Calu3 (cell line): Measurements from ENCODE around the gene GRK3. TPM values are rescaled to one million over a fixed set of nuclear protein-coding genes. Genes with fewer than 3 reads are reported as not detected.
"Not testable (repeated sequence)": the region's sequence is repeated elsewhere in the genome, so short reads cannot be mapped to it uniquely, and the experiment has no call there.

Source experiments
- BruUV-seq: library from RNA; stranded (reverse); fragments of 400-500 nt; replicated peaks from 2 replicates; lab custom pipeline; 2021; lab: Mats Ljungman, UMichigan
- CTCF ChIA-PET: fragments of 300-600 bp; sonication (Branson Sonifier 250); formaldehyde crosslinking; loops from one replicate; lab custom pipeline; 2022; ENCODE audit warnings: antibody characterized with exemption; lab: Charles Lee
- DNase-seq: peaks from one replicate; pipeline ENCODE4 v3.0.0; 2022
- H3K27ac Mint-ChIP-seq: one replicate; pipeline ENCODE4 v1.8.0; 2022; ENCODE audit warnings: mixed read lengths; ENCODE audit not compliant: unreplicated experiment
- H3K27me3 Mint-ChIP-seq: one replicate; pipeline ENCODE4 v1.8.0; 2022; ENCODE audit warnings: mixed read lengths; ENCODE audit not compliant: unreplicated experiment
- H3K36me3 Mint-ChIP-seq: one replicate; pipeline ENCODE4 v1.8.0; 2022; ENCODE audit warnings: mild to moderate bottlenecking, moderate library complexity, mixed read lengths; ENCODE audit not compliant: insufficient read depth, unreplicated experiment
- H3K4me1 Mint-ChIP-seq: one replicate; pipeline ENCODE4 v1.8.0; 2022; ENCODE audit warnings: mild to moderate bottlenecking, low read depth, mixed read lengths; ENCODE audit not compliant: unreplicated experiment
- H3K4me3 Mint-ChIP-seq: one replicate; pipeline ENCODE4 v1.8.0; 2022; ENCODE audit warnings: mild to moderate bottlenecking, low read depth, moderate library complexity, mixed read lengths; ENCODE audit not compliant: unreplicated experiment
- H3K9me3 Mint-ChIP-seq: one replicate; pipeline ENCODE4 v1.8.0; 2022; ENCODE audit warnings: low read depth, mixed read lengths; ENCODE audit not compliant: unreplicated experiment
- CTCF ChIP-seq: fragments of 200-600 bp; IDR thresholded peaks from one replicate; pipeline ENCODE4 v1.8.0; 2022; ENCODE audit warnings: antibody characterized with exemption; ENCODE audit not compliant: unreplicated experiment
- intact Hi-C: fragments of 100-400 bp; cut with micrococcal nuclease; formaldehyde crosslinking; loops from one replicate; pipeline ENCODE4 v1.10.0; 2022; ENCODE audit not compliant: unreplicated experiment
- total RNA-seq: library from RNA; stranded (reverse); gene quantifications from 2 replicates; pipeline ENCODE4 v1.2.3, GENCODE V29; 2022

GRK3 gene
- total RNA-seq, 1 experiment from 2014 or later = 12.0 TPM

GRCh38 chr22:25551396-25551795, 13.1 kb upstream of the GRK3 start:
- no peak overlapping the region for H3K27ac Mint-ChIP-seq
- CTCF ChIA-PET = no interaction called here

GRCh38 chr22:25552405-25552804, 12.1 kb upstream of the GRK3 start:
- DNase-seq, CTCF ChIA-PET, intact Hi-C loops: not testable (repeated sequence)

More at GRCh38 chr22:25551396-25551795, 13.1 kb upstream of the GRK3 start:
- Mint-ChIP-seq H3K4me1 (peaks cover 12% of the 10 kb centered on the region), H3K27me3 (no peaks in the 10 kb centered on the region), H3K36me3 (no peaks in the 10 kb centered on the region), H3K4me3 (no peak overlapping the region), H3K9me3 (no peaks in the 10 kb centered on the region)
- intact Hi-C loops = no loop called here
- TF ChIP-seq CTCF = no peak
- no peak for DNase-seq
- BruUV-seq = no TSS peak

GRCh38 chr22:25553131-25553530, 11.3 kb upstream of the GRK3 start:
- DNase-seq = no peak
- H3K4me1 Mint-ChIP-seq = peaks cover 10% of the 10 kb centered on the region
- H3K27me3 Mint-ChIP-seq = peaks cover 7% of the 10 kb centered on the region
- CTCF ChIA-PET = no interaction called here
- intact Hi-C loops = no loop called here
- BruUV-seq = no TSS peak
- H3K4me3 Mint-ChIP-seq = no peak overlapping the region
- no peak overlapping the region for H3K27ac Mint-ChIP-seq
- no peaks in the 10 kb centered on the region for H3K9me3 Mint-ChIP-seq
- no peaks in the 10 kb centered on the region for H3K36me3 Mint-ChIP-seq
- no peak for TF ChIP-seq CTCF

More at GRCh38 chr22:25552405-25552804, 12.1 kb upstream of the GRK3 start:
- not testable (repeated sequence) for H3K4me3 Mint-ChIP-seq, BruUV-seq, H3K9me3 Mint-ChIP-seq, H3K27me3 Mint-ChIP-seq, H3K27ac Mint-ChIP-seq, H3K36me3 Mint-ChIP-seq, H3K4me1 Mint-ChIP-seq

GRCh38 chr22:25554238-25554671, 10.2 kb upstream of the GRK3 start:
- peaks cover 2% of the 10 kb centered on the region for H3K4me1 Mint-ChIP-seq
- no peak overlapping the region for H3K27ac Mint-ChIP-seq
- no peaks in the 10 kb centered on the region for H3K36me3 Mint-ChIP-seq
- TF ChIP-seq CTCF = no peak
- peaks cover 10% of the 10 kb centered on the region for H3K27me3 Mint-ChIP-seq
- CTCF ChIA-PET = interaction anchor here (0.6 to 1.3 kb wide), 2 partner anchors 8 to 342 kb away, joined by 4 read pairs; no protein-coding TSS in a partner anchor
- no peaks in the 10 kb centered on the region for H3K9me3 Mint-ChIP-seq
- DNase-seq = no peak
- no TSS peak for BruUV-seq
- intact Hi-C loops = no loop called here
- no peak overlapping the region for H3K4me3 Mint-ChIP-seq

GRCh38 chr22:25554689-25555088, 9.8 kb upstream of the GRK3 start:
- no peaks in the 10 kb centered on the region for H3K9me3 Mint-ChIP-seq
- BruUV-seq = no TSS peak
- no peaks in the 10 kb centered on the region for H3K36me3 Mint-ChIP-seq
- H3K27ac Mint-ChIP-seq = no peak overlapping the region
- no peak for DNase-seq
- H3K27me3 Mint-ChIP-seq = peaks cover 14% of the 10 kb centered on the region
- no peaks in the 10 kb centered on the region for H3K4me1 Mint-ChIP-seq
- no peak for TF ChIP-seq CTCF
- H3K4me3 Mint-ChIP-seq = no peak overlapping the region
- intact Hi-C loops = no loop called here
- CTCF ChIA-PET = interaction anchor here (0.6 to 1.3 kb wide), 2 partner anchors 9 to 341 kb away, joined by 4 read pairs; no protein-coding TSS in a partner anchor
